WTC11 (cell line): ENCODE results near the gene SIGLEC14. TPM values are rescaled to one million over a fixed set of nuclear protein-coding genes. Genes with fewer than 3 reads are reported as not detected.

Source experiments
- AFF4 ChIP-seq: sonication (generic); formaldehyde crosslinking; IDR thresholded peaks from 2 replicates; pipeline ENCODE4 v1.8.1; 2023; ENCODE audit warnings: mild to moderate bottlenecking, missing genetic modification reagents, borderline replicate concordance
- ATF3 ChIP-seq: sonication (generic); formaldehyde crosslinking; conservative IDR thresholded peaks from 2 replicates; pipeline ENCODE4 v1.8.1; 2022; ENCODE audit warnings: mild to moderate bottlenecking, missing genetic modification reagents
- CDX4 ChIP-seq: fragments of 250-450 bp; sonication (Bioruptor Pico); IDR thresholded peaks from 2 replicates; pipeline ENCODE4 v1.9.0; 2021; ENCODE audit warnings: moderate library complexity, mild to moderate bottlenecking, inconsistent platforms, borderline replicate concordance
- CREB1 ChIP-seq: sonication (generic); formaldehyde crosslinking; IDR thresholded peaks from 2 replicates; pipeline ENCODE4 v1.8.0; 2023; ENCODE audit warnings: mild to moderate bottlenecking, missing genetic modification reagents
- CREM ChIP-seq: sonication (generic); formaldehyde crosslinking; IDR thresholded peaks from 2 replicates; pipeline ENCODE4 v1.8.1; 2022; ENCODE audit warnings: mild to moderate bottlenecking, missing genetic modification reagents, moderate library complexity
- ELF4 ChIP-seq: sonication (generic); formaldehyde crosslinking; IDR thresholded peaks from 2 replicates; pipeline ENCODE4 v1.8.1; 2022; ENCODE audit warnings: low read depth, mild to moderate bottlenecking, moderate library complexity, missing genetic modification reagents
- ESRRA ChIP-seq: sonication (generic); formaldehyde crosslinking; IDR thresholded peaks from 2 replicates; pipeline ENCODE4 v1.8.1; 2022; ENCODE audit warnings: mild to moderate bottlenecking, missing genetic modification reagents, borderline replicate concordance
- FOXJ3 ChIP-seq: sonication (generic); formaldehyde crosslinking; IDR thresholded peaks from 2 replicates; pipeline ENCODE4 v1.9.0; 2021; ENCODE audit warnings: missing genetic modification reagents, mild to moderate bottlenecking, borderline replicate concordance
- FOXK1 ChIP-seq: sonication (generic); formaldehyde crosslinking; IDR thresholded peaks from 2 replicates; pipeline ENCODE4 v1.8.0; 2022; ENCODE audit warnings: mild to moderate bottlenecking, moderate library complexity, missing genetic modification reagents
- GABPB1 ChIP-seq: sonication (generic); formaldehyde crosslinking; IDR thresholded peaks from 2 replicates; pipeline ENCODE4 v1.8.1; 2023; ENCODE audit warnings: mild to moderate bottlenecking, missing genetic modification reagents
- GTF2I ChIP-seq: fragments of 250-450 bp; sonication (Bioruptor Pico); conservative IDR thresholded peaks from 2 replicates; pipeline ENCODE4 v1.4.0; 2021; ENCODE audit warnings: mild to moderate bottlenecking
- IRF2 ChIP-seq: sonication (generic); formaldehyde crosslinking; IDR thresholded peaks from 2 replicates; pipeline ENCODE4 v1.8.0; 2022; ENCODE audit warnings: low read depth, missing genetic modification reagents, borderline replicate concordance
- NFATC4 ChIP-seq: fragments of 250-450 bp; sonication (Bioruptor Pico); IDR thresholded peaks from 2 replicates; pipeline ENCODE4 v1.9.0; 2021; ENCODE audit warnings: mild to moderate bottlenecking
- NR3C1 ChIP-seq: sonication (generic); formaldehyde crosslinking; conservative IDR thresholded peaks from 2 replicates; pipeline ENCODE4 v1.8.1; 2023; ENCODE audit warnings: low read depth, mild to moderate bottlenecking, missing genetic modification reagents
- RELA ChIP-seq: sonication (generic); formaldehyde crosslinking; IDR thresholded peaks from 2 replicates; pipeline ENCODE4 v1.8.1; 2022; ENCODE audit warnings: missing genetic modification reagents, mild to moderate bottlenecking, borderline replicate concordance
- RORB ChIP-seq: fragments of 250-450 bp; sonication (Bioruptor Pico); IDR thresholded peaks from 2 replicates; pipeline ENCODE4 v1.9.0; 2021; ENCODE audit warnings: mild to moderate bottlenecking
- TP53 ChIP-seq: sonication (generic); formaldehyde crosslinking; IDR thresholded peaks from 2 replicates; pipeline ENCODE4 v1.8.1; 2023; ENCODE audit warnings: mild to moderate bottlenecking, missing genetic modification reagents
- ZBTB21 ChIP-seq: sonication (generic); formaldehyde crosslinking; IDR thresholded peaks from 2 replicates; pipeline ENCODE4 v1.8.1; 2023; ENCODE audit warnings: mild to moderate bottlenecking, missing genetic modification reagents, borderline replicate concordance
- ZNF138 ChIP-seq: sonication (generic); formaldehyde crosslinking; conservative IDR thresholded peaks from 2 replicates; pipeline ENCODE4 v1.8.1; 2022; ENCODE audit warnings: mild to moderate bottlenecking, moderate library complexity, missing genetic modification reagents
- ZNF219 ChIP-seq: sonication (generic); formaldehyde crosslinking; IDR thresholded peaks from 2 replicates; pipeline ENCODE4 v1.8.0; 2023; ENCODE audit warnings: missing genetic modification reagents, mild to moderate bottlenecking, borderline replicate concordance
- ZNF232 ChIP-seq: sonication (generic); formaldehyde crosslinking; IDR thresholded peaks from 2 replicates; pipeline ENCODE4 v1.8.0; 2022; ENCODE audit warnings: mild to moderate bottlenecking, missing genetic modification reagents
- ZNF317 ChIP-seq: sonication (generic); formaldehyde crosslinking; IDR thresholded peaks from 2 replicates; pipeline ENCODE4 v1.8.1; 2023; ENCODE audit warnings: low read depth, mild to moderate bottlenecking, moderate library complexity, missing genetic modification reagents, borderline replicate concordance
- ZNF396 ChIP-seq: fragments of 250-450 bp; sonication (Bioruptor Pico); IDR thresholded peaks from 2 replicates; pipeline ENCODE4 v1.8.0; 2021; ENCODE audit warnings: mild to moderate bottlenecking, moderate library complexity, borderline replicate concordance
- ZNF416 ChIP-seq: fragments of 250-450 bp; sonication (Bioruptor Pico); IDR thresholded peaks from 2 replicates; pipeline ENCODE4 v1.9.0; 2021; ENCODE audit warnings: mild to moderate bottlenecking, inconsistent platforms
- total RNA-seq: library from RNA; stranded (reverse); gene quantifications from 3 replicates; pipeline ENCODE4 v1.2.3, GENCODE V29; 2021
- TF ChIP-seq, protein P1 (sequence below): sonication (generic); formaldehyde crosslinking; IDR thresholded peaks from 2 replicates; pipeline ENCODE4 v1.8.1; 2022; ENCODE audit warnings: missing genetic modification reagents, borderline replicate concordance
- TF ChIP-seq, protein P2 (sequence below): sonication (generic); formaldehyde crosslinking; IDR thresholded peaks from 2 replicates; pipeline ENCODE4 v1.8.1; 2022; ENCODE audit warnings: mild to moderate bottlenecking, moderate library complexity, missing genetic modification reagents
- TF ChIP-seq, protein P3 (sequence below): fragments of 250-450 bp; sonication (Bioruptor Pico); IDR thresholded peaks from 2 replicates; pipeline ENCODE4 v1.9.0; 2021; ENCODE audit warnings: mild to moderate bottlenecking
- TF ChIP-seq, protein P4 (sequence below): fragments of 250-450 bp; sonication (Bioruptor Pico); IDR thresholded peaks from 2 replicates; pipeline ENCODE4 v1.9.0; 2021; ENCODE audit warnings: mild to moderate bottlenecking, borderline replicate concordance

The SIGLEC14 gene
- total RNA-seq, 1 experiment from 2014 or later, result not detected

- TF ChIP-seq AFF4 (no peak), ZNF138 (CRISPR knock-in tag) (no peak), FOXK1 (peak; percentile 91), ZNF219 (CRISPR knock-in tag) (peak; percentile 91), ESRRA (CRISPR knock-in tag) (peak; percentile 79; the same call in 1 of the 2 replicates), ELF4 (CRISPR knock-in tag) (no peak), ATF3 (CRISPR knock-in tag) (no peak), RORB (no peak), GTF2I (no peak), IRF2 (CRISPR knock-in tag) (no peak), ZNF416 (CRISPR knock-in tag) (no peak), CDX4 (CRISPR knock-in tag) (no peak), FOXJ3 (CRISPR knock-in tag) (no peak), ZNF396 (CRISPR knock-in tag) (no peak), NFATC4 (CRISPR knock-in tag) (no peak), TP53 (CRISPR knock-in tag) (no peak), ZNF317 (CRISPR knock-in tag) (0 out of 2 replicates have a peak, but pooled peaks have one; percentile 54), ZNF232 (CRISPR knock-in tag) (peak; percentile 98), RELA (CRISPR knock-in tag) (no peak), CREM (CRISPR knock-in tag) (peak; percentile 86), GABPB1 (CRISPR knock-in tag) (peak; percentile 59), CREB1 (CRISPR knock-in tag) (peak; percentile 87), ZBTB21 (CRISPR knock-in tag) (peak; percentile 40; the same call in 1 of the 2 replicates), NR3C1 (CRISPR knock-in tag) (no peak)
- TF ChIP-seq, protein P1, sequence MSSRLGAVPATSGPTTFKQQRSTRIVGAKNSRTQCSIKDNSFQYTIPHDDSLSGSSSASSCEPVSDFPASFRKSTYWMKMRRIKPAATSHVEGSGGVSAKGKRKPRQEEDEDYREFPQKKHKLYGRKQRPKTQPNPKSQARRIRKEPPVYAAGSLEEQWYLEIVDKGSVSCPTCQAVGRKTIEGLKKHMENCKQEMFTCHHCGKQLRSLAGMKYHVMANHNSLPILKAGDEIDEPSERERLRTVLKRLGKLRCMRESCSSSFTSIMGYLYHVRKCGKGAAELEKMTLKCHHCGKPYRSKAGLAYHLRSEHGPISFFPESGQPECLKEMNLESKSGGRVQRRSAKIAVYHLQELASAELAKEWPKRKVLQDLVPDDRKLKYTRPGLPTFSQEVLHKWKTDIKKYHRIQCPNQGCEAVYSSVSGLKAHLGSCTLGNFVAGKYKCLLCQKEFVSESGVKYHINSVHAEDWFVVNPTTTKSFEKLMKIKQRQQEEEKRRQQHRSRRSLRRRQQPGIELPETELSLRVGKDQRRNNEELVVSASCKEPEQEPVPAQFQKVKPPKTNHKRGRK (CRISPR knock-in tag), result no peak
- TF ChIP-seq, protein P2, sequence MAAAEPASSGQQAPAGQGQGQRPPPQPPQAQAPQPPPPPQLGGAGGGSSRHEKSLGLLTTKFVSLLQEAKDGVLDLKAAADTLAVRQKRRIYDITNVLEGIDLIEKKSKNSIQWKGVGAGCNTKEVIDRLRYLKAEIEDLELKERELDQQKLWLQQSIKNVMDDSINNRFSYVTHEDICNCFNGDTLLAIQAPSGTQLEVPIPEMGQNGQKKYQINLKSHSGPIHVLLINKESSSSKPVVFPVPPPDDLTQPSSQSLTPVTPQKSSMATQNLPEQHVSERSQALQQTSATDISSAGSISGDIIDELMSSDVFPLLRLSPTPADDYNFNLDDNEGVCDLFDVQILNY (CRISPR knock-in tag), result peak; percentile 46; the same call in 1 of the 2 replicates
- TF ChIP-seq, protein P3, sequence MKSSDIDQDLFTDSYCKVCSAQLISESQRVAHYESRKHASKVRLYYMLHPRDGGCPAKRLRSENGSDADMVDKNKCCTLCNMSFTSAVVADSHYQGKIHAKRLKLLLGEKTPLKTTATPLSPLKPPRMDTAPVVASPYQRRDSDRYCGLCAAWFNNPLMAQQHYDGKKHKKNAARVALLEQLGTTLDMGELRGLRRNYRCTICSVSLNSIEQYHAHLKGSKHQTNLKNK (CRISPR knock-in tag), result no peak
- TF ChIP-seq, protein P4, sequence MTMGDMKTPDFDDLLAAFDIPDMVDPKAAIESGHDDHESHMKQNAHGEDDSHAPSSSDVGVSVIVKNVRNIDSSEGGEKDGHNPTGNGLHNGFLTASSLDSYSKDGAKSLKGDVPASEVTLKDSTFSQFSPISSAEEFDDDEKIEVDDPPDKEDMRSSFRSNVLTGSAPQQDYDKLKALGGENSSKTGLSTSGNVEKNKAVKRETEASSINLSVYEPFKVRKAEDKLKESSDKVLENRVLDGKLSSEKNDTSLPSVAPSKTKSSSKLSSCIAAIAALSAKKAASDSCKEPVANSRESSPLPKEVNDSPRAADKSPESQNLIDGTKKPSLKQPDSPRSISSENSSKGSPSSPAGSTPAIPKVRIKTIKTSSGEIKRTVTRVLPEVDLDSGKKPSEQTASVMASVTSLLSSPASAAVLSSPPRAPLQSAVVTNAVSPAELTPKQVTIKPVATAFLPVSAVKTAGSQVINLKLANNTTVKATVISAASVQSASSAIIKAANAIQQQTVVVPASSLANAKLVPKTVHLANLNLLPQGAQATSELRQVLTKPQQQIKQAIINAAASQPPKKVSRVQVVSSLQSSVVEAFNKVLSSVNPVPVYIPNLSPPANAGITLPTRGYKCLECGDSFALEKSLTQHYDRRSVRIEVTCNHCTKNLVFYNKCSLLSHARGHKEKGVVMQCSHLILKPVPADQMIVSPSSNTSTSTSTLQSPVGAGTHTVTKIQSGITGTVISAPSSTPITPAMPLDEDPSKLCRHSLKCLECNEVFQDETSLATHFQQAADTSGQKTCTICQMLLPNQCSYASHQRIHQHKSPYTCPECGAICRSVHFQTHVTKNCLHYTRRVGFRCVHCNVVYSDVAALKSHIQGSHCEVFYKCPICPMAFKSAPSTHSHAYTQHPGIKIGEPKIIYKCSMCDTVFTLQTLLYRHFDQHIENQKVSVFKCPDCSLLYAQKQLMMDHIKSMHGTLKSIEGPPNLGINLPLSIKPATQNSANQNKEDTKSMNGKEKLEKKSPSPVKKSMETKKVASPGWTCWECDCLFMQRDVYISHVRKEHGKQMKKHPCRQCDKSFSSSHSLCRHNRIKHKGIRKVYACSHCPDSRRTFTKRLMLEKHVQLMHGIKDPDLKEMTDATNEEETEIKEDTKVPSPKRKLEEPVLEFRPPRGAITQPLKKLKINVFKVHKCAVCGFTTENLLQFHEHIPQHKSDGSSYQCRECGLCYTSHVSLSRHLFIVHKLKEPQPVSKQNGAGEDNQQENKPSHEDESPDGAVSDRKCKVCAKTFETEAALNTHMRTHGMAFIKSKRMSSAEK, result no peak
These were observed 38.6 kb downstream of the SIGLEC14 start (continued) for GRCh38 chr19:51607920-51608562.
